GM12874 (cell line): Measurements from ENCODE around the gene RASD2.

ENCODE experiments used
- TF ChIP-seq, protein P1 (sequence below): IDR thresholded peaks from 2 replicates; pipeline ENCODE4 v1.5.1; 2011; ENCODE audit warnings: low read depth, mild to moderate bottlenecking, control low read depth, low read length, moderate library complexity; ENCODE audit not compliant: insufficient read depth

Gene RASD2

GRCh38 chr22:35517769-35518530, 22.7 kb upstream of the RASD2 start:
- TF ChIP-seq, protein P1, sequence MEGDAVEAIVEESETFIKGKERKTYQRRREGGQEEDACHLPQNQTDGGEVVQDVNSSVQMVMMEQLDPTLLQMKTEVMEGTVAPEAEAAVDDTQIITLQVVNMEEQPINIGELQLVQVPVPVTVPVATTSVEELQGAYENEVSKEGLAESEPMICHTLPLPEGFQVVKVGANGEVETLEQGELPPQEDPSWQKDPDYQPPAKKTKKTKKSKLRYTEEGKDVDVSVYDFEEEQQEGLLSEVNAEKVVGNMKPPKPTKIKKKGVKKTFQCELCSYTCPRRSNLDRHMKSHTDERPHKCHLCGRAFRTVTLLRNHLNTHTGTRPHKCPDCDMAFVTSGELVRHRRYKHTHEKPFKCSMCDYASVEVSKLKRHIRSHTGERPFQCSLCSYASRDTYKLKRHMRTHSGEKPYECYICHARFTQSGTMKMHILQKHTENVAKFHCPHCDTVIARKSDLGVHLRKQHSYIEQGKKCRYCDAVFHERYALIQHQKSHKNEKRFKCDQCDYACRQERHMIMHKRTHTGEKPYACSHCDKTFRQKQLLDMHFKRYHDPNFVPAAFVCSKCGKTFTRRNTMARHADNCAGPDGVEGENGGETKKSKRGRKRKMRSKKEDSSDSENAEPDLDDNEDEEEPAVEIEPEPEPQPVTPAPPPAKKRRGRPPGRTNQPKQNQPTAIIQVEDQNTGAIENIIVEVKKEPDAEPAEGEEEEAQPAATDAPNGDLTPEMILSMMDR, result no peak

GRCh38 chr22:35518811-35519210, 21.8 kb upstream of the RASD2 start:
- TF ChIP-seq, protein P1, result no peak

DNA sequence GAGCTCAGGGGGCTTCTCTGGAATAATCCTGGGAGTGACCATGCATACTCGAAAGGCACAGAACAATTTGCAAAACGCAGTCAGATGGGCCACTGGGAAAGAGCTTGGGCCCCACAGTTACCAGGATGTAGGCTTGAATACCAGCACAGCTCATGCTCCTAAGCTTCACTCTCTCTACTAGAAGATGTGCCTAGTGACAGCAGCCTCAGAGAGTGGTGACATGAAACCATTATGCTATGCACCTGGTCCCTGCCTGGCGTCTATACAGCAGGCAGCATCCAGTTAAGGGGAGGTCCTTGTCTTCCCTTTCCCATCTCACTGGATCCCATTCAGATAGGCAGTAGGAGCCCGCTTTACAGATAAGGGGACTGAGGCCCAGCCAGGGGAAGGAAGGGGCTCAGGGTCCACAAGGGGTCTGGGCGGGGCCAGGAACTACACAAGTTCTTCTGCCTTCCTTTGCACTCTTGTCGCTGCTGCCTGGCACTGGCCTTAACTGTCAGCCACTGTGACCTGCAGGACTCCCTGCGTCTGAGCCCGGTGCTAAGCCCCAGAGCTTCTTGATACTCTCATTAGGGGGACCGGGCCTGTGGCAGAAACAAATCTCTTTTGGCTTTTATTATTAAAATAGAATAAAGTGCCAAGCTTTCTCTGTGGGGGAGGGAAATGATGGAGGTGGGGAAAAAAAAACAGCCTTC, 21.2 kb upstream of the RASD2 start:
- TF ChIP-seq, protein P1, result no peak

DNA sequence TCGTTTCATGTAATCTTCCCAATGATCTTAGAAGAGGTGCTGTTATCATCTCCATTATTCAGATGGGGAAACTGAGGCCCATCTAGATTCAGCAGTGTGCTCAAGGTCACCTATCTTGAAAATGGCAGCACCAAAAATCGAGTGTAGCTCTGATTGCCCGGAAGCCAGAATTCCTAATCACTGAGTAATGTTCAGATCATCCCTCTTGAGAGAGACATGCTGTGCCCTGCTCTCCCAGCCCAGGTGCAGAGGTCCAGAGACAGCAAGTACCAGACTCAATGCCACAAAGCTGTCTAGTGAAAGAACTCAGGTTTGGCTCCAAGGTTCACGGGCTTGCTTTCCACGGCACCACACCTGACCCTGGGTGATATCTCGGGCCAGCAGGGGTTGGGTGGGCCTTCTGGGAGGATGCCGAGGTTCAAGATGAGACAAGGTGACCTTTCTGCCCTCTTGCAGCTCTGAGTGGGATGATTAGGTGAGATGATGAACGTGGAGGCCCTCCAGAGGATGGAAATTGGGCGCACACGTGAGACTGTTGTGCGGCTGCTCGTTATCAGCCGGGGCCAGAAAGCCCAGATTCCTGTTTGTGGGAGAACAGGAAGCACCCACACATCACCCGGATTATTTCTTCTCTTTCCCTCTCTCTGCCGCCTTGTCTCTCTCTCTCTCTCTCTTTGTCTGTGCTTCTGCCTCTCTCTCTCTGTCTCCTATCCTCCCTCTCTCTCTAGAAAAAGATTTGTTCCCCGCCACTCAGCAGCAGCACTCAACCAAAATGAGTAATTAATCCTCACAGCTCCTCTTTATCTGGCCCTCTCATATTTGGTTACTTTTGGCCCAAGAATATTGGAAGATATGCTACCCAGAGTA, 19.0 kb upstream of the RASD2 start:
- TF ChIP-seq, protein P1, result no peak

DNA sequence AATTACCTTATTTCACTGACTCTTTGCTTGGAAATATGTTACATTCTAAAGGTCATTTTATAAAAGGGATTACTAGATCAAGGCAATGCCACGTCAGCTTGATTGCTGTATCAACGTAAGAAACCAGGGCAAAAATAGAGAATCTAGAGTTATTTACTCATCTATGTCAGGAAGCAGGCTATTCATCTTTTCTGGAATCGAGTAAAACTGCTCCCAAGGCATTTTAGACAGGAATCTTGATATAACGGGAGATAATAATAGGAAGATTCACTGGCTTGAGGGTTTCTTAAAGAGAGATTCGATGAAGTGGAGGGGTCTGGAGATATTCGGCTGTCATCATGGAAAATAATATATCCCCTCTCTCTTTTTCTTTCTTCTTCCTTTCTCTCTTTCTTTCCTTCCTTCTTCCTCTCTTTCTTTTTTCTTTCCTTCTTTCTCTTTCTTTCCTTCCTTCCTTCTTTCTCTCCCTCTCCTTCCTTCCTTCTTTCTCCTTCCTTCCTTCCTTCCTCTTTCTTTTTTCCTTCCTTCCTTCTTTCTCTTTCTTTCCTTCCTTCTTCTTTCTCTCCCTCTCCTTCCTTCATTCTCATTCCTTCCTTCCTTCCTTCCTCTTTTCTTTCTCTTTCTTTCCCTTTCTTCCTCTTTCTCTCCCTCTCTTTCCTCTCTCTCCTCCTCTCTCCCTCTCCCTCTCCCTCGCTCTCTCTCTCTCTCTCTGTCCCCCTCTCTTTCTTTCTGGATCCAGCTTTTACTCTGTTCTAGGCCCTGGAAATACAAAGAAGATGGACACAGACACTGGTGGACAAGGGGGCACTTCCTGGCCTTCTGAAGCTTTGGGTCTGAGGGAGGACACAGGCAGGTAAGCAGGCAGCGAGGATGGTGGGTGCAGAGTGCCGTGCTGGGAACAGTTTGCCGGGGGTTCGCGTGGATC, 18.1 kb upstream of the RASD2 start:
- TF ChIP-seq, protein P1, result no peak

DNA sequence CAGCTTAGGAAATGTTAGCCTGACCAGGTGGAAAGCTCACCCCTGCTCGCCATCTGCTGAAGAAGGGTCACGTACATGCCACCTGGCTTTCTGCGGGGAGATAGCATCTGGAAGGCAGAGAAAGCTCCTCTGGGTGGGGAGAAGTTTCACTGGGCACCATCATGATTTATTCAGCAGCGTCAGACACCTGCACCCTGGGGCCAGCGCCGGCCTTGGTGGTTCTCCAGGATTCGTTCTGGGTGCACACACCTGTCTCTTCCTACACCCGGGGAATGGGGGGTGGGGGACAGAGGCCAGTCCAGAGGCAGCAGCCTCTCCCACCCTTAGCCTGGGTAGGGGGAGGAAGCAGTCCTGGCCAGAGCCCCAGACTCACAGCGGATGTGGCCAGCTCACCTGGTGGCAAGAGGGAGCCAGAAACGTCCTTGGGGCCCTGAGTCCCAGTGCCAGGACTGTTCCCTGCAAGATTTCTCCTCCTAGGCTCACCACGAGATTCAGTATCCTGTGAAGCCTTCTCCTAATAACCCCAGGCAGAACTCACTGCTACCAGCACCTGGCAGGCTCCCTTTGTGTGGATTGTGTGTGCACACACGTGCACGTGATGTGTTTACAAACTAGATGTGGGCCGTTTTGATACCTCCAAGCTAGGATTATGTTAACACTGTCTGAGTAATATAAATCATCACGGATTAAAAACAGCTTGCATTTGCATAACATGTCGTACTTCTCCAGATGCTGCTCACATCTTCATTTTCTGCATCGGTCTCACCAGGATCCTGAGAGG, 17.3 kb upstream of the RASD2 start:
- TF ChIP-seq, protein P1, result no peak
